Measurements from ENCODE around the gene CACNA1I.

GRCh38 chr22:39647836-39648629 is 77.5 kb downstream of the CACNA1I start:
- TF ChIP-seq CTCF (conservative IDR thresholded peaks at IDR 0.05) (no peak), ZFX (IDR thresholded peaks at IDR 0.05) (no peak)
